ENCODE measurements around the gene LGI2.

LGI2 gene

GRCh38 chr4:24970635-24971034 is 60.1 kb downstream of the LGI2 start:
- Histone ChIP-seq H3K27ac (no peak overlapping the region), H3K4me3 (no peak overlapping the region)

GRCh38 chr4:24970191-24970590 is 60.6 kb downstream of the LGI2 start:
- Histone ChIP-seq H3K4me3 (no peak overlapping the region), H3K27ac (no peak overlapping the region)

- H3K27ac ChIP-seq = no peak overlapping the region
Measured at GRCh38 chr4:24969486-24969885, 61.3 kb downstream of the LGI2 start.

GRCh38 chr4:24968992-24969391 is 61.8 kb downstream of the LGI2 start:
- Histone ChIP-seq H3K4me3 (no peak overlapping the region), H3K27ac (no peak overlapping the region)

More at GRCh38 chr4:24969486-24969885, 61.3 kb downstream of the LGI2 start:
- no peak overlapping the region for H3K4me3 ChIP-seq

DNA sequence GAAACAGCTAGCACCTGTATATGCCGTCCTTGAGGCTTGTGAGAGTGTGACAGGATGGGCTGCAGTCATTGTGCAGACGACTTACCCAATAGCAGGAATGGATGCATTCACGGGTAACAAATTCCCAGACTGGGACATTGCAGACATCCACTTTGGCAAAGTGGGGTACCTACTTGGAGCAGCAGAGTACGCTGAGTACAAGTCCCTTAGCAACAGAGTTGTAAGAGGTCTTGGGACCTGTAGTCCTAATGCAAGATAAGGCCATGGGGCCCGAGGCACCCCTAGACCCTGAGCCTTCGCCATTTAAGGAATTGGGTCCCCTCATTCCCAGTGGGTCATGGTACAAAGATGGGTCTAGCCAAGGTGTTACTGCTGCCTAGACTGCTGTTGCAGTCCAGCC is 62.5 kb downstream of the LGI2 start:
- Histone ChIP-seq H3K4me3 (no peak overlapping the region), H3K27ac (no peak overlapping the region)

DNA sequence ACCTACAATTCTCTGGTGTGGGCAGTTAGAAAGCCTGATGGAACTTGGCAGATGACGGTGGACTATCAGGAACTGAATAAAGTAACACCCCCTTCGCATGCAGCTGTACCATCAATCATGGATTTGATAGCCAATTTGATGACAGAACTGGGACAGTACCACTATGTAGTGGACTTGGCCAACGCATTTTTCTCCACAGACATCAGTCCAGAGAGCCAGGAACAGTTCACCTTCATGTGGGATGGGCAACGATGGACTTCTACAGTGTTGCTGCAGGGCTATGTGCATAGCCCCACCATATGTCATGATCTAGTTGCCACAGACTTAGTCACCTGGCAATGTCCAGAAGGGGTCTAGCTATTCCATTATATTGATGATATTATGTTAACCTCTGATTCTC is 63.4 kb downstream of the LGI2 start:
- Histone ChIP-seq H3K4me3 (no peak overlapping the region), H3K27ac (no peak overlapping the region)

DNA sequence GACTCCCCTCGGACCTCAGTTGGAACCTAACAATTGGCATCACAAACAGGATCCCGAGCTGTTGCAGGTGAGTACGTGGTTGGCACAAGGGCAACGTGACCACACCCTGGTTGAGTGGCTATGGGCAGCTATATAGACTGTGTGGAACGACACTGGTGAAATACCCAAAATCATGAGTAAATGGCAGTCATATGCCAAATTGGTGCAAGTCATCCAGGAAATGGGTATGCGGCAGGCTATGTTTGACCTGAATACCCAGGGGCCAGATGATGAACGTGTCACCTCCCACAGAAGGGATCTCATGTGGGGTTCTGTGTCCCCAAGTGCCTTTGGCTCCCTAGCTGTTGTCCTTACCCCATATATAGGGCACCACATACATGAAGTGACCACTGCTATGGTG is 64.7 kb downstream of the LGI2 start:
- H3K4me3 ChIP-seq = no peak overlapping the region
- H3K27ac ChIP-seq = no peak overlapping the region

DNA sequence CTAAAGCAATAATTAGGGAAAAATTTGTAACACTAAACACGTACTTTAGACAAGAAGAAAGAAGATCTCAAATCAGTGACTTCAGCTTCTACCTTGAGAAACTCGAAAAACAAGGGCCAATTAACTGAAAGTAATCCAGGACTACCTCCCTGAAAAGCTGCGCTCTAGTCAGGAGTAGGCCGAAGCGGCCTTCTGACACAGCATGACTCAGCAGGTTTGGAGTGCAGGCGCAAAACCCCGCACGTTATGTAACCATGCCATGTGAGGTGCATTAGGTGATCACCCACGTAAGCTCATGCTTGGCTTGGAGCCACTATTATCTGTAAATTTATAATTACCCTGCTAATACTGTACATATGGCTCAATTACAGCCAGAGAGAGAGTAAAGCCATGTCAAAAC is 65.1 kb downstream of the LGI2 start:
- H3K4me3 ChIP-seq = no peak overlapping the region

GRCh38 chr4:24963277-24963676 is 67.5 kb downstream of the LGI2 start:
- no peak overlapping the region for H3K27ac ChIP-seq
- no peak overlapping the region for H3K4me3 ChIP-seq

More for the DNA sequence above, 65.1 kb downstream of the LGI2 start:
- no peak overlapping the region for H3K27ac ChIP-seq

DNA sequence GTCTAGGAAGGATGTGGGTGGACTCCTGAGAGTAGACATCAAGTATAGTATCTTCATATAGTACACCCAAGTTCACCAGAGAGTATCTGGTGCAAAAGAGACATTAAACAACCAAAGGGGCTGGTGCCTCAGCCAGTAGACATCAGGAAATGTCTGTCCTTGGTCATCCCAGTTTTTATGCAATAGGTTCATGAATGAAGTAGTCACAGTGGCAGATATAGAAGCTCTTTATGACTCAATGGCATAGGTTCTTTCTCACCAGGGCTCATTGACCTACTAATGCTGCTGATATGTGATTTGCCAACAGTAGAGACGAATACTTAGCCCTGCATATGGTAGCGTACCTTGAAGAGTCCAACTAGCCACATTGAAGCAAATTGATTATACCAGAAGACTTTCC is 72.9 kb downstream of the LGI2 start:
- no peak overlapping the region for H3K4me3 ChIP-seq
- no peak overlapping the region for H3K27ac ChIP-seq

GRCh38 chr4:24956763-24957162 is 74.0 kb downstream of the LGI2 start:
- no peak overlapping the region for H3K4me3 ChIP-seq
- H3K27ac ChIP-seq = no peak overlapping the region

DNA sequence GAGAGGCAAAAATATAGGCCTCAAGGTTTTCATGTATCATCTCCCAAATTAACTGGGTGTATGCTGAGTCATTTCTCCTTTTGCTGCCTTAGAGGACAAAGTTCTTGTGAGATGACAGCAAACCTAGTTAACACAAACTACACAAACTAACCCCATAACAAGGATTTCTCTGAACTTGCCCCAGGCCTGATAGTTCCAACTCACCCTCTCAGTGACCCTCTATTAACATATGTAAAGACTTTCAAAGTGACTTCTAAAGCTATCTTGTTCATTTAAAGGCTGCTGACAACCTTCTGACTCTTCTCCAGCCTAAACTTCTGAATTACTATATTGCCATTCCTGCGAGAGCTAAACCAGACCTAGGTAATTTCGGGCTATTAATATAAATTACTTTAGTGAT is 74.7 kb downstream of the LGI2 start:
- no peak overlapping the region for H3K27ac ChIP-seq

DNA sequence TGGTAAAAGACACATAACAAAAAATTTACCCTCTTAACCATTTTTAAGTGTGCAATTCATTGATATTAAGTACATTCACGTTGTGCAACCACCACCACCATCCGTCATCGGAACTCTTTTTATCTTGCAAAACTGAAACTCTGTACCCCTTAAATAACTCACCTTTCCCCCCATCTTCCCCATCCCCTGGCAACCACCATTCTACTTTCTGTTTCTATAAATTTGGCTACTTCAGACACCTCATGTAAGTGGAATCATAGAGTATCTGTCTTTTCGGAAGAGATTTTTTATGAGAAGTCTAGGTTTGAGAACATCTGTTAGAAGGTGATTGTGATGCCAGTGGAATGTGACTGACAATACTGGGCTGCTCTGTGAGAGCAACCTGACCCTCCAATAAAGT is 78.1 kb downstream of the LGI2 start:
- H3K27ac ChIP-seq = no peak overlapping the region

More for the DNA sequence above, 74.7 kb downstream of the LGI2 start:
- H3K4me3 ChIP-seq = no peak overlapping the region

DNA sequence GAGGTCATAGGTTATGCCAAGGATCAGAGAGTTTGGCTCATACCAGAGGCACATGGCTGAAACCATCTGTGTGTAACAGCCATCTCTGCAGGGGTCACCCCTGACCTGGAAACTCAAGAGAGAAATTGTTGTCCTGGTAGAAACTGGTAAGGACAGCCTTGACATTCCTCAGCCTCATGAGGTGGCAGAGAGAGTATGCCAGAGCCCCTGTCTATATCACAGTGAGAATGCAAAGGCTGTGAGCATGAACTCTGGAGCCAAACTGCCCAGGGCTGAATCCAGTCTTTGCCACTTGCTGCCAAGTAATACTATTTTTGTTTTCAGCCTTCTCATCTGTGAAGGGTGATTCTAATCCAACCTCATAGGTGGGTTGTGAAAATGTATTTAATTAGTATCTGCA is 80.8 kb downstream of the LGI2 start:
- H3K4me3 ChIP-seq = no peak overlapping the region
- no peak overlapping the region for H3K27ac ChIP-seq

More for the DNA sequence above, 78.1 kb downstream of the LGI2 start:
- no peak overlapping the region for H3K4me3 ChIP-seq
